Peyer's patch (tissue), 4 donors: ENCODE results near the gene DDX31.

ENCODE experiments used
- POLR2A ChIP-seq, 2 donors: fragments of 450-650 bp; IDR thresholded peaks; one replicate each; pipeline ENCODE4 v1.5.1; 2017; ENCODE audit warnings: antibody characterized with exemption in 2 of 2, mild to moderate bottlenecking in 2 of 2, moderate library complexity in 2 of 2
- TF ChIP-seq, protein P1 (sequence below), 6 experiments: fragments of 450-650 bp in 4 of 6; fragments of 200-600 bp in 2 of 6; sonication (generic) in 1 of 6; IDR thresholded peaks; one replicate each; pipeline ENCODE4 v1.5.1; 2017 to 2019; ENCODE audit warnings: antibody characterized with exemption in 6 of 6, mild to moderate bottlenecking in 3 of 6, moderate library complexity in 1 of 6

DNA sequence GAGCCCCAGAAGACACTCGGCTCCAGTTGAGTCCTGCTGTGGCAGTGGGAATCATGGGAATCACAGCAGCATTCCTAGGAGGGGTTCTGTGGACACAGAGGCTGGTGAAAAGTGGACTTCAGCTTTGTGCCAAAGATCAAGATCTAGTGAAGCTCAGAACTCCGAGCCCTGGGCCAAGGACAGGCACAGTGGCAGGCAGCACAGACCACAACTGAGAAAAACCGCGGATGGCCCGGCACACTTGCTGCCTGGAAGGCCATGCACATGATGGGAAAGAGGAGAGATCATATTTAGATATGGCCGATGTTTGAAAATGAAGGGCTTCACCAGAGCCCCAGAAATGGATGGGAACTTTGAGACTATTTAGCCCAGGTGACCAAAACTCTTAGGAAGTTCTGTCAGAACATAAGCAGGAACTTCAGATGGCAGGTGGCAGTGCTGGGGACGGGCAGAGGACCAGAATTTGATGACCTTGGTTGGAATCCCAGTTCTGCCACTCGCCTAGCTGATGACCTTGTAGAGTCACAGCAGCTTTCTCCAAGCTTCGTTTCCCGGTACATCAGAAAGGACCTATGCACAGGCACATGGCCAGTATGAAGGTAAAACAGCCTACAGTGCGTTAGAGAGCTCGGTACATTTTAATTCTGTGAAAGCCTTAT, 69.3 kb downstream of the DDX31 start:
- TF ChIP-seq, protein P1, sequence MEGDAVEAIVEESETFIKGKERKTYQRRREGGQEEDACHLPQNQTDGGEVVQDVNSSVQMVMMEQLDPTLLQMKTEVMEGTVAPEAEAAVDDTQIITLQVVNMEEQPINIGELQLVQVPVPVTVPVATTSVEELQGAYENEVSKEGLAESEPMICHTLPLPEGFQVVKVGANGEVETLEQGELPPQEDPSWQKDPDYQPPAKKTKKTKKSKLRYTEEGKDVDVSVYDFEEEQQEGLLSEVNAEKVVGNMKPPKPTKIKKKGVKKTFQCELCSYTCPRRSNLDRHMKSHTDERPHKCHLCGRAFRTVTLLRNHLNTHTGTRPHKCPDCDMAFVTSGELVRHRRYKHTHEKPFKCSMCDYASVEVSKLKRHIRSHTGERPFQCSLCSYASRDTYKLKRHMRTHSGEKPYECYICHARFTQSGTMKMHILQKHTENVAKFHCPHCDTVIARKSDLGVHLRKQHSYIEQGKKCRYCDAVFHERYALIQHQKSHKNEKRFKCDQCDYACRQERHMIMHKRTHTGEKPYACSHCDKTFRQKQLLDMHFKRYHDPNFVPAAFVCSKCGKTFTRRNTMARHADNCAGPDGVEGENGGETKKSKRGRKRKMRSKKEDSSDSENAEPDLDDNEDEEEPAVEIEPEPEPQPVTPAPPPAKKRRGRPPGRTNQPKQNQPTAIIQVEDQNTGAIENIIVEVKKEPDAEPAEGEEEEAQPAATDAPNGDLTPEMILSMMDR (IDR thresholded peaks at IDR 0.05), result no peak
- no peak for TF ChIP-seq POLR2A (IDR thresholded peaks at IDR 0.05)
